Brain pericyte (primary cell): ENCODE measurements around the gene ADCY2.

Source experiments
- DNase-seq: peaks from one replicate; pipeline ENCODE4 v3.0.0-alpha.2; 2012; ENCODE audit warnings: low read depth, low spot score

The ADCY2 gene

DNA sequence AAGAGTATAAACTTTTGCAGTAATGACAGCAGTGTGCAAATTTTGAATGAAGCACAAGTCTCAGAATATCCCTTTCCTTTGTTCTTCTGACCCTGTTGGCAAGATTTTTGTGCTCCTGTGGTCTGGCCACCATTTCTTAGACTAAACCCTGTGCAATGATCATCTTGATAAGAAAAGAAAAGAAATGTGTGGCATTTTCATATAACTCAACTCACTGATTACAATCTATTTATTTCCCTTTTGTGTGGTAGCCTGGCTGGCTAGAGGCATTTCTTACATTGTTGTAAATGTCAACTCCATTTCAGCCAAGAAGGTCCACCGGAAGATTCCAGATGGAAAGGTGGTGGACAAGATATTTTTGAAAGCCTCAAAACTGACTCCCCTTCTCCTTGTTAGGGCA is 41.9 kb downstream of the ADCY2 start:
- no peak for DNase-seq

DNA sequence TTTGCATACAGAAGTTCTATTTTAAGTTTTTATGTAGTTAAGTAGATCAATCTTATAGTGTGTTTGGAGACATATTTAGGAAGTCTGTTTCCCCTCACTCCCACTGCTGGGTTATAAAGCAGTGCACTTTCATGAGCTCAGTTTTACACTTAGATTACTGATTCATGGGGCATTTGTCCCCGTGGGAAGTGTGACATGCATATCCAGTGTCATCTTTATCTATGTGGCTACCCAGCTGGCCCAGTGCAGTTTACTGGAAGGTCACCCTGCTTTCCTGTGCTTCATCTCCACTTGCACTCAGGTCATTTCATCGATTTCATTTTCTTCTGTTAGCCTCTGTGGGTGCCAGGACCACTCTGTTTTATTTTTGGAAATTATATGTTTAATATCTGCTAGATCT is 49.1 kb downstream of the ADCY2 start:
- no peak for DNase-seq

DNA sequence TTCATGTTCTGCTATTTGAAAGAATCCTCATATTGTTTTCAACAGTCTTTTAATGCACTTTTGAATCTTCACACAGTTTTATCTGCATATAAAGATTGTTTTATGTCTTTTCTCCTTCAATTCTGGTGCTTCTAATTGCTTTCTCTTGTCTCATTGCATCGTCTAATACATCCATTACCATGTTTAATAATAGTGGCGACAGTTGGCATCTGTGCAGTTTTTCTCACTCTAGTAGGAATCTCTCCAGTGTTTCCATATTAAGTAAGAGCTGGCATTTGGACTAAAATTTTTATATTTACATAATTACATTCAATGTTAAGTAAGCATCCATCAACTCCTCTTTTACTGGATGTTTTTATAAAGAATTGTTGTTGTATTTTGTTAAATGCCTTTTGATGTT is 49.9 kb downstream of the ADCY2 start:
- no peak for DNase-seq

DNA sequence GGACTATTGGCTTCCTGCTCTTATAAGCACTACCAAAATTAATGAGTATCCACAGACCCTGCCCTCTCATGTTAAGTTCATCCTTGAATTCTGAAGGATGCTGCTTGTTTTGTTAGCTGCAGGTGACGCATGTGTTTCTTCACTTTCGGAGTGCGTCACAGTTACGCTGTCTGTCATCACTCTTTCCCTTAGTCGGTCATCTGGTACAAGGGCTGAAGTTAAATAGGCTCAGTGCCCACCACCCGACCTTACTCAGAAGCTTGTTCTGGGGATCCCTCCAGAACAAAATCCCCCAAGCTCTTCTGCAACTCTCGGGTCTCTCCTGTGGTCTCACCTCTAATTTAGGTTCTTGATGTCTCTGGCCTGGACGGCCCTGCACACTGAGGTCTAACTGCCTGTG is 51.0 kb downstream of the ADCY2 start:
- no peak for DNase-seq

DNA sequence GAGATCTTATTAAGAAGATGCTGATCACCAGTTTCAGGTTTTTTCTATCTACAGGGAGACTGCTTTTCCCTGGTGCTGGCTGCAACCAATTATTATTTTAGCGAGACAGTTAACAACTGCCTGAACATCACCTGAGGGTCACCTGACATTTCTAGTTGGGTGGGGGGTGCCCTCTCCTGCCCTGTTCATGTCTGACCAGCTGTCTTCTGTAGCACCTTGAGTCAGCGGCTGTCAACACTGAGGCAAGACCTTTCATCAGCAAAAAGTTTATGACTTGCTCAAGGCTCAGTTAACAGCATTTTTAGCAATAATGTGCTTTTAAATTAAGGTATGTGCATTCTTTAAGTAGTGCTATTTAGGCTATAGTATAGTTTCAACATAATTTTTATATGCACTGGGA is 58.0 kb downstream of the ADCY2 start:
- DNase-seq: no peak

DNA sequence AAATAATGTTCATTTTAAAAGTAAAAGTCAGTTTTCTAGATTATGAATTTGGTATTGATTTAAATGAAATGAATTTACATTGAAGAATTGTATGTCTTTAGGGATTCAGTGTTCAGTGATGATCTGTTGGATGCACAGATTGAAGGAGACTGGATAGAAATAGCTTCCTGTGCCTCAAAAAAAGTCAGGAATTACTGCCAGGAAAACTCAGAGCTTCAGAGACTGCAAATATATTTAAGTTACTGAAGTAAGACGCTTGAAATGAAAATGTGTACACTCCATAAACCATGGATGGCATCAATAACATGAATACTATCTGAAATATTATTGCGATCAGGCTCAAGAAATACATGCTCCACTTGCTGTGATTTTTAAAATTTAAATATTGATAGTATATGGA is 60.3 kb downstream of the ADCY2 start:
- DNase-seq: no peak

DNA sequence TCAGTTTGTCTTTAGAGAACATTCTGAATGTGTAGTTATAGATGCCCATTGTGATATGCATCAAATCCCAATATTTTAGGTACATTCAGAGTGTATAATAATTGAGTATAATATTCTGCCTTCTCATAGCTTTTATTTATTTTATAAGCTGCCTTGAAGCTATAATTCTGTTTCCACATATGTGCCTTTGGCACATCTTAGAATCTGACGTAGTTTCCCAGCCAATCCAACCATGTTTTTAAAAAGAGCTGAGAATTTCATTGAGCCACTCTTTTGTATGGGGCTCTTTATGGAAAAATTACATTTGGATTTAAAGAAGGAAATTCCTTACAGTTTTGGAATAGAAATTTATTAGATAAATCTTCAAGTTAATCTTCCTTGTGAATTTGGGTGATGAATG is 65.4 kb downstream of the ADCY2 start:
- no peak for DNase-seq

DNA sequence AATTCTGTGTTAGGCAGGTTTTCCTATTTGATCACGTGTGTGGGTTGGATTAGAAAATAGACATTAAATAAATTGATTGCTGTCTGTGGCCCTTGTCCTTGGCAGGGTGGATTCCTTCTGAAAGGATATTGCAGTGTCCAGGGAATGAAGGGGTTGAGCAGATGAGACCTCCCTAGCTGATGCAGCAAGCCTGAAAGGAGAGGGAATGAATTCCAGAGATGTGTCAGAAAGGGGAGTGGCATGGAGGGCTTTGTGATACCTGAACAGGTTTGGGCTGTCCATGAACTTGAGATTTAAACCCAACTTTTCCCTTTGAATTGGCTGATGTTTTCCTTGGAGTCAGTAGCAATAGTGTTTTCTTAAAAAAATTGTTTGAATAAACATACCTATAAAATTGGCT is 66.8 kb downstream of the ADCY2 start:
- DNase-seq: no peak

DNA sequence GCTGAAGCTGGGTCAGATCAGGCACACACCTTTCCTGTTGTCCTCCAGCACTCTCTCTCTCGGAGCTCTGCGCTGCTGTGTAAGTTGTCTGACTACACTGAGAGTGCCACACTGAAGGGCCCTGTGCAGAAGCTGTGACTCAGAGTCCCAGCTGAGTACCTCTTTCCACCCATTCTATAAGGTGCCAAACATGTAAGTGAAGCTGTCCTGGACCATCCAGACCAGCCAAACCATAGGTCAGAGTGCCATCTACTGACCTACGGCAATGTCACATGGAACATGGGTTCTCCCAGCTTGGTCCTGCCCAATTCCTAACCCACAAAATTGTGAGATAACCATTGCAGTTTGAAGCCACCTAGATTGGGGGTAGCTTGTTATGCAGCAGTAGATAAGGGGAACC is 68.2 kb downstream of the ADCY2 start:
- no peak for DNase-seq

DNA sequence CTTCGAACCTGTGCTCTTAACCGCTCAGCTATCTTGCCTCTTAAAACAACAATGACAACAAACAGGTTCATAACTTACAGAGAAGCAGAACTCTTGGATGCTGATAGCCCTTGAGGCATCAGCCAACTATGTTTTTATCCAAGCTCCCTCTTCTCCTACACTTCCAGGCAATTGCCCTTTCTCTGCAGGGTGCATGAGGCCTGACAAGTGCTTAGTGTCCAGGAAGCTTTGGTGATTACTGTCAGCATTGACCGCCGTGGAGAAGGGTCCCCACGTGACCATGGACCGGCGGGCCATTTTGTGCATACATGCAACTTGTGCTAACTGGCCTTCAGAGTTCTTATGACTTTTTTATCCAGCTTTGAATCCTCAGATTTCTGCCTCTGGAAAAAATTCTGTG is 71.2 kb downstream of the ADCY2 start:
- no peak for DNase-seq

DNA sequence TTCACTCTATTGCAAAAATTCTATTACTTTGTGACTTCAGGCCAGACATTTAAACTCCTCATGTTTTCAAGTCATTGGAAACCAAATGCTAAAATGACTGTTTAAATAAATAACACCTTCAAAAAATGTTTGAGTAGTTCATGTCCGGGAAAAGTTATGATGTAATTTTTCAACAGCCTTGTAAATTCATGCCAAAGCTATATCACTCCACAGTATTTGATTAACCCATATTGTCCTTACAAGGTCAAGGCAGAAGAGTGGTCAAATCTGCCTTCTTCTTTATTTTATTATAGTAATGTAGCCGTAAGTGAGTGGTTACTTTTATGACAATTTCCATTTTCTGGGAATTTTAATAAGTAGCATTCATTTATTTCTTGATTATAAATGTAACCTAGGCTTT is 72.8 kb downstream of the ADCY2 start:
- DNase-seq: no peak

DNA sequence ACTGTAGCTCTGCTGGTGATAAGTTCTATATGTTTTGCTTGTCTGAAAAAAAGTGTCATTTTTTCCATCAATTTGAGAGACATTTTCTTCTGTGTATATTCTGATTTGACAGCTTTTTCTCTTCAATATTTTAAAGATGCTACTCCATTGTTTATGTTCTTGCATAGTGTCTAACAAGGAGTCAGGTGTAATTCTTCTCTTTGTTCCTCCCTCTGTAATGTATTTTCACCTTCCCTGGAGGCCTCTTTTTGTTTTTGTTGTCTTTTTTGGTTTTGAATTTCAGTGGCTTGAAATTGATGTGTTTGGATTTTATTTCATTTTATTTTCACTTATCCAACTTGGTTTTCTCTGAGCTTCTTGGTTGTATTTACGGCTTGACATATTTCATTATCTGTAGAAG is 75.8 kb downstream of the ADCY2 start:
- no peak for DNase-seq

DNA sequence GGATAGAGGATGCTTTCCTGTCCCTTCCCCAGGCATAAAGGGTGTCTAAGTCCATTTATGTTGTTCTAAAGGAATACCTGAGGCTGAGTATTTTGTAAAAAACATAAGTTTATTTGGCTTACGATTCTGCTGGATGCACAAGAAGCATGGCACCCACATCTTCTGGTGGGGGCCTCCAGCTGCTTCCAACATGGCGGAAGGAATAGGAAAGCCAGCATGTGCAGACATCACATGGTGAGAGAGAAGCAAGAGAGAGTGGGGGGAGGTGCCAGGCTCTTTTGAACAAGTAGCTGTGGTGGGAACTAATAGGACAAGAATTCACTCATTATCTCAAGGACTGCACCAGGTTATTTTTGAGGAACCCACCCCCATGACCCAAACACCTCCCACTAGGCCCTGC is 77.2 kb downstream of the ADCY2 start:
- no peak for DNase-seq

DNA sequence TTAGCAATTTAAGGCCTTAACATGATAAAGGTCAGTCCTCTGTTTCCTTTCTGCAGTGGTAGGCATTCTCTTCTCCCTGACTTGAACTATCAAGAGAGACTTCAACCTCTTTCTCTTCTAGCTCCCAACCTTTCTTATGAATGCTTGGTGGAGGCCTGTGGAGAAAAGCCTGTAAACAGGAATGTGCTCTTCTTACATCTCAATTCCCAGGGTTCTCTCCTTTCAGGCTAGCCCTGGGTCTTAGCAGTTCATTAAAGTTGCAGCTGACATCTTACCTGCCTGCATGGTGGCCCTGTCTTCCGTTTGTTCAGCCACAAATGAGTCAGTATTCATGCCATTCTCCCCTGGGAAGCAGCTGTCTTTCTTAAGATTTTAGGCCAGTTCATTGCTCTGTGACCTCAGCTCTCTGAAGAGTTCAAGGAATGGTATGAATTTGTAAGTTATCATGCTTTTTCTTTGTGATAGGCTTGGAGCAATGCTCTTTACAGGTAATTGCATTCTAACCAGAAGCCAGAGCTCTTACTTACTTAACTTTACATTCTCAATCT is 77.8 kb downstream of the ADCY2 start:
- DNase-seq: no peak

DNA sequence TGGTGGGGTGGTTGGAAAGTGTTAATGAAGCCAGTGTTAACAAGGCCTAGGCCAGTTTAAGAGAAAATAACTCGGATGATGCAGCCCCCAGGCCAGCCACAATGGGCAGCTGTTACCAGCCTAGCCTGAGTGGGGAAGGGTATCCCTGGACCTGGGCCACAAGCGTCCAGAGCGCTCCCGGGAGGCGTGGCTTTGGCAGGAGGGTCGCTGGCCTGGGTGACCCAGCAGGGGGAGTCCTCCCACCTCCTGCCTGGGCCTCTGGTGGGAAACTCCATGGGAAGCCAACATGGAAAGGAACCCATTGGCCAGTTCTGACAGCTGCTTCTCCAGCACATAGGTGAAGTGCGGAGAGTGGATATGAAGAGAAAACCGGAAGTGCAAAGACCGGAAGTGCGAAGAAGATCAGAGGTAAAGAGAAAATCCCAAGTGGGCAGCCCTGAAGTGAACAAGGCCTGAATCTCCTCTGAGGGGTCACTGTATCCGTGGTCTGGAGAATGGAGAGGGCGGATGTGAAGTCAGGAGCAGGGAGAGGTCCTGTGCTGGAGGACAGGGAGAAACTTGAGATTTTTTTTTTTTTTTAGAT is 79.0 kb downstream of the ADCY2 start:
- DNase-seq: no peak

DNA sequence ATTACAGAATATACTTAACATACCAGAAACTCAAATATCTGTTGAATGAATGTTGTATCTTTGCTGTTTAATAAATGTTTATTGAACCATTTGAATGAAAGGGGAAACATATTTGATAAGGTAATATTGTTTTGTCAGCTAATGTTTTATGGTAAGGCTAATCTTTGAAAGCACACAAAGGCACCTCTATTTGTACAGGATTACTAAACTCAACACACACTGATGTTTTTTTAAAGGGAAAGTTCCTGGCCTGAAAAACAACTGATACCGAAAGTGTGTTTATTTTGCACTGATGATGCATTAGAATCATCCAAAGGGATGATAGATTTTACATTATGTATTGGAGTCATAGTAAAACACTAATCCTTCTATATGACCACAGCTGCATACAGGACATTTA is 82.5 kb downstream of the ADCY2 start:
- no peak for DNase-seq

DNA sequence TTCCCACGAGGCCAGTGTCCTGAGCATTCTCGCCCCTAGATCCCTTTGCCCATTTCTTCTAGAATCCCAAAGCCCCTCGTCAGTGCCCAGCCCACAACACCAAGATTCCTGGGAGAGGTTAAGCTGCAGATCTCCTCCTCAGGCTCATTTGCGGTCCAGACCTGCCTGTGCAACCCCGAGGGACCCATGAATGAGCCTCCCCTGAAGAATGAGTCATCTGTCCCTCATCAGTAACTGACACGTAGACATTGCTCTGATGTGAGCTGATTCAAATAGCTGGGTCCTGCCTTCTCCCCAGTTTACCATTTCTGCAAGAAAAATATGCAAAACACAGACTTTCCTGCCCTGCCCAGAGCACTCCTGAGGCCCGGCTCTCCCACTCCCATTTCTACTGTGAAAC is 92.8 kb downstream of the ADCY2 start:
- DNase-seq: no peak

DNA sequence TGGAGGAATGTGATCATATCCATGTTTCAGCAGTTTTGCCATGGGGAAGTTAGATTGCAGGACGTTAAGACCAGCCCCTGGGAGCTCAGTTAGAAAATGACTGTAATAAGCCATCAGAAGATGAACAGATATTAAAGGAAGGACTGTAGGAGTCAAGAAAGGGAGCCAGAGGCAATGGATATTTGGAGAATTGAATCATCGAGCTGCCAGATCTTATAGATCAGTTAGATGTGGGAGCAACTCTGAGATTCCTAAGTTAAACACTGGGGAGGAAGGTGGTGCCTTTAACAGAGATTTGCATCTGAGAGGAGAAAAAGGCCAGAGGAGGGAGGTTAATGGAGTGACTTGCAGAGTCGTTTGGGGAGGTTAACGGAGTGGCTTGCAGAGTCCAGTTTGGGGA is 96.4 kb downstream of the ADCY2 start:
- no peak for DNase-seq

DNA sequence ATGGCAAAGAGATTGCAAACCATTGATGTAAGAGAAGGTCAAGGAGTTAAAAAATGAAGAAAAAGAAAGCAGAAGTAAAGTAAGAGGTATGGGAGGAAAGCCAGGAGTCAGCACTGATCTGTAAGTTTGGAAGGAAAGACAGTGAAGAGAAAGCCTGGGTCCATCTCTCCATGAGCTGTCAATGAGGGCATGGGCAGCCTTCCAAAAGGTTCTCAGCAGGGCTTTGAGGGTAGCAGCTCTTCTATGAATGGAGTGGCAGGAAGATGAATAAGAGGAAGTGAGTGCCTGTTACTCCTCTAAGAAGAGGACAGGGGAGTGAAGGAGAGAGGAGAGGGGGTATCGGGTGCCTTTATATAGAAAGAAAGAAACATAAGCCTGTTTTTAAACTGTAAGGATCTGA is 97.1 kb downstream of the ADCY2 start:
- DNase-seq: no peak

DNA sequence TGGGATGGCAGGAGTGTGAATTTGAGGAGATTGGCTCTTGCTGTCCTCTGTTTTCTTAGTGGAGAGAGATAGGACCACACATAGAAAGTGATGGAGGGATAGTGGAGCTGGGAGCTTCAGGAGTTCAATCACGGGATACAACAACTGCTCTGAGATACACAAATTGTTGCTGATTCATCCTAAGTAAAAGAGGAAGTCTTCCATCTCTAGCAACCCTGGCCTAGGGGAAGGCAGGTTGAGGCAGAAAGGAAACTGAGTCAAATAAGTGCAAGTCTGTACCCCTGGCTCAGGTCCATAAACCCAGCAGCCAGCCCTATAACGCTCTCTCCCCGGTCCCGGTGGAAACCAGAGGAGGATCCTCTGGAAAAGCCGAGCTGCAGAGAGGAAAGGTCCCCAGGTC is 97.7 kb downstream of the ADCY2 start:
- no peak for DNase-seq

DNA sequence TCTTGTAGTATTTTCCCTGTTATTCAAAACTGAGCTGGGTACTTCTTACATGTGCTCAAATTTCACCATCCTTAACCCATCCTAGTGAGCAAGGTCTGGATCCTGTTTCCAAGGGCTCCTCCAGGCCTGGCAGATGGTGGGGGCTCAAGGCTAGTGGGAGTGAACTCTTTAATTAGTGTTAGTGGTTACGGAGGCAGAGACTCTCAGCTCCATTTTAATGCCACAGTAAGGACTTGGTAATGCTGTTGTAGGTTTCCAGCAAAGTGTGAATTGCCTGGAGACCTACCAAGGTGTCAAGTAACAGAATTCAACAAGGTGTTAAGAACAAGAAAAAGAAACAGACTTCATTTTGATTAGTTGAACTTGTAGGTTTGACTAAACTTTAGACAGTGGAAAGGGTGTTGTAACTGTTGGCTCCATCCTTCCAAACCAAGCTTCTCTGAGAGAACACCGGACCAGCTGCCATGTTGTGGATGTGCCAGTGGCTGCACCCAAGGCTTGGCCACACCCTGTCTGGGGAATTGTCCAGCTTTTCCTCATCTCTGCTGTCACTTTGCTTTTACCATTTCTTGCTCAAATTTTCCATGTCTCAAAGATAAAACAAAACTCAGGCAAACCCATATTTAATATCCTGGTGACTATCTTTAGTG is 98.7 kb downstream of the ADCY2 start:
- DNase-seq: no peak

DNA sequence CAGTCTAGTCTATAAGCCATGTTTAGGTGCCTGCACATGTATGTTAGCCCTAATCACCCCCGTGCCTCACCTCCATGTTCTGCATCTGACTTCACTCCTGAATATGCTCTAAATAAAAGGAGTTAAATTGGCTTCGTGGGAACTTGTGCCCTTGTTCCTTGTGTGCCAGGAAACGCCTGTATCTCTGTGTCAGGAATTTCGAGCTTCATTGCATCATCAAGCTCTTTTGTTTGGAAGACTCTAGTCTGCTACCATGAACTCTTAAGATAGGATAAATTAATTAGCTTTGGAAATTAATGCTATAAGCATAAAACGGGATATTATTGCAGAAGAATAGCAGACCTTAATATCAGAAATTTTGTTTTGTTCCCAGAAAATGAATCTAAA is 99.2 kb downstream of the ADCY2 start:
- DNase-seq: no peak

DNA sequence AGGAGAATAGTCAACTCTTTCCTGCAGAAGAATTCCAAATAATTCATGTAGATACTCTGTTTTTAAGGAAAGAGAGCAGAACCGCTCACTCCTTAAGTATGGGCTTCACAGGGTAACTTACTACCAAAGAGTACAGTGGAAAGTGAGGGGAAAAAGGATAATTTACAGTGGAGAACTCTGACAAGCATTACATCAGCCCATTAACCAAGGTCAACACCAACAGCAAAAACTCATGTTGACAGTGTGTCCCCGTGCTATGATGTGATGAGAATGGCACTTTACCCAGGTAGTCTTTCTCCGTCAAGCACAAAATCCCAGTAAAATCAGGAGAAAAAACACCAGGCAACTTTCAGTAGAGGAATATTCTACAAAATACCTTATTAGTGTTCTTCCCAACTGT is 104.3 kb downstream of the ADCY2 start:
- DNase-seq: no peak

DNA sequence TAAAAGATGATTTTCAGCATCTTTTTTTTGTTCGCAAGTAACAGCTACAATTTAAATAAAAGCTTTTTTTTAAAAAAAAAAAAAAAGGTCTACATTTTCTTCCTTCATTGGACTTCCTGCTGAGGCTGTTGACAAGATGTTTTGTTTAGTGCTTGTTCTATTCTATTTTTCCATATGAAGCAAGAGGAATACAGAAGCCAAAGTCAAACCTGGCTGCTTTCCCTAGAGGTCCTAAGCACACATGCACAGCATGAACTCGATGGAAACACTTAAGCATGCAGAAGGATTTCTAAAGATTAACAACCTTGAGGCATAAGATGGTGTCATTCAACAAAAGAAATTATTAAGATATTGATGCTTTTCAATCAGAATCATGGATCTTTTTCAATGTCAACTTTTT is 105.1 kb downstream of the ADCY2 start:
- DNase-seq: no peak
